ENCODE results near the gene SLC6A12. TPM values are rescaled to one million over a fixed set of nuclear protein-coding genes. Genes with fewer than 3 reads are reported as not detected.

The SLC6A12 gene
- total RNA-seq, 2 experiments from 2014 or later = not detected

- DNase-seq = no peak
- Mint-ChIP-seq H3K36me3 (ENCODE audit: low read depth) (no peaks in the 10 kb centered on the region), H3K9me3 (no peaks in the 10 kb centered on the region), H3K4me1 (peaks cover 4% of the 10 kb centered on the region), H3K27me3 (peaks cover 6% of the 10 kb centered on the region), H3K27ac (no peak overlapping the region), H3K4me3 (no peak overlapping the region)
- ChIA-PET POLR2A (no interaction called here), CTCF (no interaction called here)
Observed at GRCh38 chr12:147242-147641, 66.7 kb downstream of the SLC6A12 start.

- no peak overlapping the region for H3K27ac Mint-ChIP-seq
- no peak for DNase-seq
- no peaks in the 10 kb centered on the region for H3K36me3 Mint-ChIP-seq (ENCODE audit: low read depth)
- peaks cover 4% of the 10 kb centered on the region for H3K4me1 Mint-ChIP-seq
- H3K9me3 Mint-ChIP-seq = no peaks in the 10 kb centered on the region
- POLR2A ChIA-PET = no interaction called here
- no peak overlapping the region for H3K4me3 Mint-ChIP-seq
- CTCF ChIA-PET = interaction anchor here (0.7 kb wide), 1 partner anchor 44 kb away, joined by 3 read pairs; no protein-coding TSS in a partner anchor
- H3K27me3 Mint-ChIP-seq = peaks cover 11% of the 10 kb centered on the region
Observed at GRCh38 chr12:145369-145960, 68.5 kb downstream of the SLC6A12 start.

- no peak overlapping the region for H3K4me3 Mint-ChIP-seq
- H3K9me3 Mint-ChIP-seq = no peaks in the 10 kb centered on the region
- peaks cover 4% of the 10 kb centered on the region for H3K4me1 Mint-ChIP-seq
- ChIA-PET CTCF (interaction anchor here (0.7 to 0.8 kb wide), 2 partner anchors 8 to 45 kb away, joined by 3 read pairs; no protein-coding TSS in a partner anchor), POLR2A (no interaction called here)
- H3K36me3 Mint-ChIP-seq (ENCODE audit: low read depth) = no peaks in the 10 kb centered on the region
- no peak overlapping the region for H3K27ac Mint-ChIP-seq
- peaks cover 18% of the 10 kb centered on the region for H3K27me3 Mint-ChIP-seq
- no peak for DNase-seq
Observed at GRCh38 chr12:144650-145284, 69.2 kb downstream of the SLC6A12 start.

GRCh38 chr12:143964-144649 lies 69.8 kb downstream of the SLC6A12 start:
- ChIA-PET POLR2A (no interaction called here), CTCF (interaction anchor here (0.8 kb wide), 1 partner anchor 9 kb away, joined by 3 read pairs; no protein-coding TSS in a partner anchor)
- Mint-ChIP-seq H3K27me3 (peaks cover 25% of the 10 kb centered on the region), H3K9me3 (no peaks in the 10 kb centered on the region), H3K36me3 (ENCODE audit: low read depth) (no peaks in the 10 kb centered on the region), H3K4me3 (no peak overlapping the region), H3K4me1 (peaks cover 4% of the 10 kb centered on the region), H3K27ac (no peak overlapping the region)
- DNase-seq = no peak

GRCh38 chr12:140162-140561 lies 73.8 kb downstream of the SLC6A12 start:
- Mint-ChIP-seq H3K36me3 (ENCODE audit: low read depth) (no peaks in the 10 kb centered on the region), H3K4me1 (peaks cover 4% of the 10 kb centered on the region), H3K27ac (no peak overlapping the region), H3K27me3 (peaks cover 28% of the 10 kb centered on the region), H3K4me3 (no peak overlapping the region), H3K9me3 (no peaks in the 10 kb centered on the region)
- POLR2A ChIA-PET = no interaction called here
- CTCF ChIA-PET = no interaction called here
- no peak for DNase-seq

Other genes starting within 250 kb of the SLC6A12 start
- under 1 TPM; 0.10 to 0.33 TPM for gene IQSEC3, start 147.4 kb downstream of the SLC6A12 start, total RNA-seq
- not detected for gene SLC6A13, start 48.7 kb upstream of the SLC6A12 start, total RNA-seq
- gene KDM5A, start 175.2 kb upstream of the SLC6A12 start, total RNA-seq = 10 to 100 TPM; 91.4 to 94.6 TPM
- gene CCDC77, start 187.5 kb upstream of the SLC6A12 start, total RNA-seq = 10 to 100 TPM; 11.6 to 13.4 TPM
- under 1 TPM; 0.68 to 0.88 TPM for gene B4GALNT3, start 245.8 kb upstream of the SLC6A12 start, total RNA-seq

Data from activated CD4-positive, alpha-beta memory T cell treated with anti-CD3 and anti-CD28 coated beads, Interleukin-2, amount 10 ng/mL, durations not matched to agents 7 days and 5 days (primary cell).